Keratinocyte (primary cell): ENCODE data around the gene GABRA6. TPM values are rescaled to one million over a fixed set of nuclear protein-coding genes. Genes with fewer than 3 reads are reported as not detected.

Experiments used
- DNase-seq: peaks from one replicate; pipeline ENCODE4 v3.0.0-alpha.2; 2011; ENCODE audit warnings: low read depth, missing footprints, low spot score
- FAIRE-seq: peaks from 2 replicates; lab custom pipeline; 2011; peaks lifted over from hg19 to GRCh38; lab: Jason Lieb, UNC
- H2AFZ ChIP-seq: 2 replicates; pipeline ENCODE4 v1.6.0; 2012; ENCODE audit warnings: low read length, control low read depth, inconsistent platforms; ENCODE audit not compliant: control insufficient read depth
- H3K27ac ChIP-seq: 2 replicates; pipeline ENCODE4 v1.5.1; 2011; ENCODE audit warnings: low read length; ENCODE audit not compliant: control insufficient read depth, insufficient read depth
- H3K27me3 ChIP-seq: 3 replicates; pipeline ENCODE4 v1.6.0; 2011; ENCODE audit warnings: low read length; ENCODE audit not compliant: control insufficient read depth, insufficient read depth; ENCODE audit errors: extremely low read depth
- H3K36me3 ChIP-seq, 2 experiments: 2 replicates in 1 of 2; 3 replicates in 1 of 2; pipeline ENCODE4 v1.5.1; 2011; ENCODE audit warnings: low read length in 2 of 2, mild to moderate bottlenecking in 1 of 2; ENCODE audit not compliant: control insufficient read depth in 2 of 2, insufficient read depth in 2 of 2; ENCODE audit errors: extremely low read depth in 1 of 2
- H3K4me1 ChIP-seq: 3 replicates; pipeline ENCODE4 v1.5.1; 2011; ENCODE audit warnings: low read length; ENCODE audit not compliant: control insufficient read depth, insufficient read depth; ENCODE audit errors: extremely low read depth
- H3K4me2 ChIP-seq: 3 replicates; pipeline ENCODE4 v1.6.0; 2011; ENCODE audit warnings: low read depth, low read length; ENCODE audit not compliant: control insufficient read depth, insufficient read depth; ENCODE audit errors: extremely low read depth
- H3K4me3 ChIP-seq, 3 experiments: fragments of 200-600 bp in 1 of 3; sonication (generic) in 1 of 3; 2 replicates in 2 of 3; 3 replicates in 1 of 3; pipeline ENCODE4 v1.5.1; 2011 to 2016; ENCODE audit warnings: low read length in 3 of 3, mild to moderate bottlenecking in 3 of 3, control low read depth in 2 of 3, inconsistent platforms in 1 of 3, low read depth in 1 of 3, mixed read lengths in 1 of 3, mixed run types in 1 of 3, moderate library complexity in 1 of 3; ENCODE audit not compliant: control insufficient read depth in 2 of 3, insufficient read depth in 2 of 3; ENCODE audit errors: extremely low read depth in 1 of 3
- H3K79me2 ChIP-seq: 2 replicates; pipeline ENCODE4 v1.6.0; 2012; ENCODE audit warnings: low read length; ENCODE audit not compliant: control insufficient read depth, insufficient read depth
- H3K9ac ChIP-seq: 3 replicates; pipeline ENCODE4 v1.6.0; 2011; ENCODE audit warnings: low read length; ENCODE audit not compliant: control insufficient read depth, insufficient read depth; ENCODE audit errors: extremely low read depth
- H3K9me1 ChIP-seq: 3 replicates; pipeline ENCODE4 v1.6.0; 2011; ENCODE audit warnings: low read length; ENCODE audit not compliant: control insufficient read depth, insufficient read depth; ENCODE audit errors: extremely low read depth
- H3K9me3 ChIP-seq: 2 replicates; pipeline ENCODE4 v1.5.1; 2012; ENCODE audit warnings: low read depth, low read length; ENCODE audit not compliant: control insufficient read depth
- H4K20me1 ChIP-seq: 3 replicates; pipeline ENCODE4 v1.6.0; 2011; ENCODE audit warnings: low read length; ENCODE audit not compliant: control insufficient read depth, insufficient read depth; ENCODE audit errors: extremely low read depth
- CTCF ChIP-seq, 3 experiments: IDR thresholded peaks in 1 of 3; conservative IDR thresholded peaks in 1 of 3; optimal IDR thresholded peaks in 1 of 3; 2 replicates in 2 of 3; 3 replicates in 1 of 3; pipeline versions ENCODE3 to v1.5.1; 2011; ENCODE audit warnings: low read length in 3 of 3, mild to moderate bottlenecking in 3 of 3, moderate library complexity in 2 of 3, control low read depth in 1 of 3, inconsistent platforms in 1 of 3; ENCODE audit not compliant: insufficient read depth in 2 of 3; ENCODE audit errors: extremely low read depth in 1 of 3
- EZH2 ChIP-seq: IDR thresholded peaks from one replicate; pipeline ENCODE4 v1.6.1; 2012; ENCODE audit warnings: inconsistent platforms, mild to moderate bottlenecking, low read length, moderate library complexity
- dilution Hi-C: fragments of 300-500 bp; cut with MboI; formaldehyde crosslinking; loops from one replicate; pipeline ENCODE4 v1.7.0; 2020; ENCODE audit warnings: low sequenced_read_pairs; ENCODE audit not compliant: extremely low pct_ligation_motif_present
- polyA plus RNA-seq, 5 experiments: library from polyadenylated mRNA; depleted of rRNA in 3 of 5; stranded (reverse) in 3 of 5; stranded (forward) in 1 of 5; unstranded in 1 of 5; fragments of >200 nt; gene quantifications; 1 replicate in 1 of 5; 2 replicates in 3 of 5; 3 replicates in 1 of 5; pipeline versions ENCODE4 v1.2.1 to v1.2.3, GENCODE V29; 2011 to 2012; ENCODE audit warnings: missing spikeins in 2 of 5, low read depth in 1 of 5, low replicate concordance in 1 of 5

GABRA6 gene
- polyA plus RNA-seq, 1 donor (not counting 4 experiments of a cell fraction or from before 2014, with no cell fraction given) = not detected

- no peaks in the 10 kb centered on the region for H3K9me3 ChIP-seq
- no peaks in the 10 kb centered on the region for H3K36me3 ChIP-seq
- no peaks in the 10 kb centered on the region for H3K79me2 ChIP-seq
- H3K4me1 ChIP-seq = no peaks in the 10 kb centered on the region
- H2AFZ ChIP-seq = no peak overlapping the region
- no peak overlapping the region for H3K9ac ChIP-seq
- DNase-seq (no peak), FAIRE-seq (no peak)
- H3K4me2 ChIP-seq = no peak overlapping the region
- no peak overlapping the region for H3K27ac ChIP-seq
- TF ChIP-seq EZH2 (no peak), CTCF (optimal IDR thresholded peaks at IDR 0.05 in 1 of 3, IDR thresholded peaks at IDR 0.05 in 1 of 3, conservative IDR thresholded peaks at IDR 0.05 in 1 of 3; ENCODE audit: extremely low read depth in 1 of 3, insufficient read depth in 2 of 3, low read length in 3 of 3) (no peak)
- no peak overlapping the region for H3K4me3 ChIP-seq
- dilution Hi-C loops = no loop called here
- H3K9me1 ChIP-seq = no peaks in the 10 kb centered on the region
- H3K27me3 ChIP-seq = no peaks in the 10 kb centered on the region
- H4K20me1 ChIP-seq = no peaks in the 10 kb centered on the region
These were observed 1.4 kb downstream of the GABRA6 start for GRCh38 chr5:161686881-161687280.

DNA sequence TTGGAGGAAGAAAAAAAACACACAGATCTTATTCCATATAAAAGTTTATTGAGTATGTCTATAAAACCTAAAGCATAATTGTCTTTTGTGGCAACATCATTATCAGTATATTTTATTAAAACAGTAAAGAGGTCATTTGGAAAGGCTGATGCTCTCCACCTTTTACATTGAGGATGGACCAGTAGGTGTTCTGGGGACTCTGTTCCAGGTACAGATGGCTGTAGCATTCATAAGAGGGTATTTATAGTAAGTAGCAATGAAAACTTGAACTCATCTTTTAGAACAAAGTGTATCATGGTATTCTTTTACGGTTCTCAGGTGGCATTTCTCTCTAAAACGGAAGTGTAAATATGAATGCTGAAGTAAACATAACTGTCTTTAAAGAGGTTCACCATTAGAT, 1.8 kb downstream of the GABRA6 start:
- H3K79me2 ChIP-seq = no peaks in the 10 kb centered on the region
- H2AFZ ChIP-seq = no peak overlapping the region
- DNase-seq (no peak), FAIRE-seq (no peak)
- H3K9me1 ChIP-seq = no peaks in the 10 kb centered on the region
- no peak overlapping the region for H3K4me3 ChIP-seq
- no peaks in the 10 kb centered on the region for H3K36me3 ChIP-seq
- no peaks in the 10 kb centered on the region for H4K20me1 ChIP-seq
- H3K9ac ChIP-seq = no peak overlapping the region
- H3K27ac ChIP-seq = no peak overlapping the region
- no peak overlapping the region for H3K4me2 ChIP-seq
- no peaks in the 10 kb centered on the region for H3K4me1 ChIP-seq
- no peaks in the 10 kb centered on the region for H3K27me3 ChIP-seq
- dilution Hi-C loops = no loop called here
- TF ChIP-seq CTCF (optimal IDR thresholded peaks at IDR 0.05 in 1 of 3, IDR thresholded peaks at IDR 0.05 in 1 of 3, conservative IDR thresholded peaks at IDR 0.05 in 1 of 3; ENCODE audit: extremely low read depth in 1 of 3, insufficient read depth in 2 of 3, low read length in 3 of 3) = no peak
- TF ChIP-seq EZH2 = no peak
- no peaks in the 10 kb centered on the region for H3K9me3 ChIP-seq
